Endothelial cell of umbilical vein (primary cell): ENCODE measurements around the gene APMAP. TPM values are rescaled to one million over a fixed set of nuclear protein-coding genes. Genes with fewer than 3 reads are reported as not detected.

ENCODE experiments used
- BruUV-seq: library from RNA; stranded (reverse); fragments of 400-500 nt; replicated peaks from 2 replicates; lab custom pipeline; 2021; lab: Mats Ljungman, UMichigan
- CTCF ChIA-PET: fragments of 300-600, 350-600 bp; sonication (Branson Sonifier 250); formaldehyde crosslinking; loops from one replicate; lab custom pipeline; 2021; ENCODE audit warnings: antibody characterized with exemption, inconsistent platforms; lab: Charles Lee
- POLR2A ChIA-PET: fragments of 300-600, 350-600 bp; sonication (Branson Sonifier 250); formaldehyde crosslinking; loops from one replicate; lab custom pipeline; 2021; ENCODE audit warnings: antibody characterized with exemption, inconsistent platforms; lab: Charles Lee
- DNase-seq: peaks from one replicate; pipeline ENCODE4 v3.0.0-alpha.2; 2011; ENCODE audit warnings: low read depth, low spot score
- FAIRE-seq: peaks from 2 replicates; lab custom pipeline; 2011; peaks lifted over from hg19 to GRCh38; lab: Jason Lieb, UNC
- H2AFZ ChIP-seq: 2 replicates; pipeline ENCODE4 v1.6.0; 2012; ENCODE audit warnings: low read depth, low read length, control low read depth, inconsistent platforms
- H3K27ac ChIP-seq: 2 replicates; pipeline ENCODE4 v1.5.1; 2011; ENCODE audit warnings: low read depth, mild to moderate bottlenecking, control low read depth, low read length, moderate library complexity; ENCODE audit not compliant: insufficient read depth
- H3K27me3 ChIP-seq, 2 experiments: 2 replicates each; pipeline versions ENCODE4 v1.6.0 to v1.6.1; 2011; ENCODE audit warnings: low read length in 2 of 2, mixed read lengths in 1 of 2; ENCODE audit not compliant: control insufficient read depth in 2 of 2, insufficient read depth in 2 of 2
- H3K36me3 ChIP-seq, 2 experiments: 2 replicates in 1 of 2; 3 replicates in 1 of 2; pipeline ENCODE4 v1.5.1; 2011; ENCODE audit warnings: low read length in 2 of 2, mild to moderate bottlenecking in 1 of 2, moderate library complexity in 1 of 2; ENCODE audit not compliant: control insufficient read depth in 2 of 2, insufficient read depth in 2 of 2; ENCODE audit errors: extremely low read depth in 1 of 2
- H3K4me1 ChIP-seq: 3 replicates; pipeline ENCODE4 v1.5.1; 2011; ENCODE audit warnings: mild to moderate bottlenecking, low read length; ENCODE audit not compliant: control insufficient read depth, insufficient read depth; ENCODE audit errors: extremely low read depth
- H3K4me2 ChIP-seq: 2 replicates; pipeline ENCODE4 v1.6.1; 2011; ENCODE audit warnings: low read length, control low read depth, mixed read lengths; ENCODE audit not compliant: insufficient read depth
- H3K4me3 ChIP-seq, 3 experiments: fragments of 200-600 bp in 1 of 3; sonication (generic), shearing (Covaris generic) in 1 of 3; replicated peaks in 1 of 3; 2 replicates each; pipeline ENCODE4 v1.5.1; 2011 to 2016; ENCODE audit warnings: control low read depth in 3 of 3, low read length in 3 of 3, mild to moderate bottlenecking in 2 of 3, inconsistent platforms in 1 of 3, low read depth in 1 of 3, moderate library complexity in 1 of 3; ENCODE audit not compliant: insufficient read depth in 1 of 3
- H3K79me2 ChIP-seq: 2 replicates; pipeline ENCODE4 v1.6.0; 2012; ENCODE audit warnings: low read length, inconsistent platforms; ENCODE audit not compliant: control insufficient read depth, insufficient read depth
- H3K9ac ChIP-seq: replicated peaks from 2 replicates; pipeline ENCODE3; 2011; ENCODE audit warnings: low read length, control low read depth; ENCODE audit not compliant: insufficient read depth; ENCODE audit errors: extremely low read depth
- H3K9me1 ChIP-seq: replicated peaks from 3 replicates; pipeline ENCODE4 v1.6.0; 2011; ENCODE audit warnings: mild to moderate bottlenecking, low read length; ENCODE audit not compliant: control insufficient read depth, insufficient read depth; ENCODE audit errors: extremely low read depth
- H3K9me3 ChIP-seq: replicated peaks from 2 replicates; pipeline ENCODE4 v1.5.1; 2012; ENCODE audit warnings: low read length, inconsistent platforms; ENCODE audit not compliant: control insufficient read depth, insufficient read depth
- H4K20me1 ChIP-seq: replicated peaks from 2 replicates; pipeline ENCODE3; 2011; ENCODE audit warnings: mild to moderate bottlenecking, low read length; ENCODE audit not compliant: control insufficient read depth, insufficient read depth; ENCODE audit errors: extremely low read depth
- CTCF ChIP-seq, 2 donors: IDR thresholded peaks; 1 replicate in 1 of 2; 2 replicates in 1 of 2; pipeline ENCODE4 v1.5.1; 2011; ENCODE audit warnings: low read length in 2 of 2, mild to moderate bottlenecking in 2 of 2, moderate library complexity in 2 of 2, control low read depth in 1 of 2, inconsistent platforms in 1 of 2, low read depth in 1 of 2; ENCODE audit not compliant: insufficient read depth in 1 of 2; ENCODE audit errors: extremely low read depth in 1 of 2
- EZH2 ChIP-seq: IDR thresholded peaks from 2 replicates; pipeline ENCODE4 v1.6.1; 2012; ENCODE audit warnings: borderline replicate concordance, low read depth, mild to moderate bottlenecking, moderate library complexity, low read length, inconsistent platforms; ENCODE audit not compliant: severe bottlenecking
- FOS ChIP-seq: IDR thresholded peaks from 2 replicates; pipeline ENCODE4 v1.6.1; 2011; ENCODE audit warnings: mild to moderate bottlenecking, low read length, moderate library complexity, borderline replicate concordance; ENCODE audit not compliant: insufficient read depth
- GATA2 ChIP-seq: IDR thresholded peaks from 2 replicates; pipeline ENCODE4 v1.7.0; 2011; ENCODE audit warnings: low read depth, mild to moderate bottlenecking, moderate library complexity, mixed read lengths, low read length; ENCODE audit not compliant: insufficient read length, insufficient read depth
- JUN ChIP-seq: IDR thresholded peaks from 2 replicates; pipeline ENCODE4 v1.6.1; 2011; ENCODE audit warnings: borderline replicate concordance, low read depth; ENCODE audit not compliant: insufficient read length, insufficient read depth
- MYC ChIP-seq: IDR thresholded peaks from one replicate; pipeline ENCODE4 v1.6.1; 2011; ENCODE audit warnings: mild to moderate bottlenecking, low read depth, low read length
- POLR2A ChIP-seq: IDR thresholded peaks from 2 replicates; pipeline ENCODE4 v1.6.1; 2012; ENCODE audit warnings: low read depth, mild to moderate bottlenecking, control low read depth, low read length
- POLR2AphosphoS5 ChIP-seq: IDR thresholded peaks from 2 replicates; pipeline ENCODE4 v1.6.1; 2012; ENCODE audit warnings: low read depth, mild to moderate bottlenecking, control low read depth, low read length, moderate library complexity; ENCODE audit not compliant: insufficient read depth
- dilution Hi-C: fragments of 300-500 bp; cut with MboI; formaldehyde crosslinking; loops from one replicate; pipeline ENCODE4 v1.15.0; 2019; ENCODE audit warnings: low sequenced_read_pairs; ENCODE audit not compliant: extremely low pct_ligation_motif_present
- intact Hi-C: fragments of 100-400 bp; cut with micrococcal nuclease; formaldehyde crosslinking; loops from one replicate; pipeline ENCODE4 v1.10.0; 2022
- polyA plus RNA-seq, 4 experiments: library from polyadenylated mRNA; depleted of rRNA in 3 of 4; stranded (reverse) in 3 of 4; unstranded in 1 of 4; fragments of >200 nt; gene quantifications; 2 replicates each; pipeline versions ENCODE4 v1.2.1 to v1.2.3, GENCODE V29; 2011 to 2012; ENCODE audit warnings: missing spikeins in 1 of 4
- total RNA-seq: library from RNA; stranded (reverse); gene quantifications from 2 replicates; pipeline ENCODE4 v1.2.3, GENCODE V29; 2021
- TF ChIP-seq, protein P1 (sequence below): IDR thresholded peaks from 2 replicates; pipeline ENCODE4 v1.6.1; 2011; ENCODE audit not compliant: insufficient read depth, insufficient read length

Gene APMAP
- total and polyA plus RNA-seq, 2 donors (not counting 3 experiments of a cell fraction or from before 2014, with no cell fraction given): 80.7 to 110 TPM

DNA sequence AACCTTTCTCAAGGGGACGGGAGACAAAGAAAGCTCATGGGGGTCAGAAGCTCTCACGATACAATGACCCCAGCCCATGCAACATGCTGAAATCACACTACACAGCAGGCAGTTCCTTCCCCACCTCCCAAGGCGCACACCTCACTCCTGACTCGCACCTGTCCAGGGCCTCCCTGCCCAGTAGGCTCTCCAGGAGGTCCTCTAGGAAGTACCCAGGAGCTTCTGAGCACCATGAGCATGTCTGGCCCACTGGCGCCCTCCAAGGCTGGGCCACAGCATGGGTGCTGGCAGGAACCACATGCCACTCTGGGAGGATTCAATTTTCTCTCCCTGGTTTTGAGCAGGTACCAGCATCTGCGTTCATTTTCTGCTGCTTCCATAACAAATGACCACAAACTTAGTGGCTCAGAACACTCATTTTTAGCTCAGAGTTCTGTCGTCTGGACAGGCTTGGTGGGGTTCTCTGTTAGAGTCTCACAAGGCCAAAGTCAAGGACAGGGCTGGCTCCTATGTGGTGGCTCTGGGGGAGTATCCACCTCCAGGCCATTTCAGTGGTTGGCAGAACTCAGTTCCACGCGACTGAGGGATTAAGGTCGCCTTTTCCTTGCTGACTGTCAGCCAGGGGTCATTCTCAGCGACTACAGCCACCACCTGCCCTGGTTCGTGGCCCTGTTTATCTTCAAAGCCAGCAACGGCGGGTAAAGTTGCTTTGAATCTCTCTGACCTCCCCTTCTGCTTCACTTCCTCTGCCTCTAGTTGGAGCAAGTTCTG lies 32.7 kb upstream of the APMAP start:
- FAIRE-seq (no peak), DNase-seq (no peak)
- no peak overlapping the region for H3K4me2 ChIP-seq
- TF ChIP-seq, protein P1, sequence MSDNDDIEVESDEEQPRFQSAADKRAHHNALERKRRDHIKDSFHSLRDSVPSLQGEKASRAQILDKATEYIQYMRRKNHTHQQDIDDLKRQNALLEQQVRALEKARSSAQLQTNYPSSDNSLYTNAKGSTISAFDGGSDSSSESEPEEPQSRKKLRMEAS: no peak
- TF ChIP-seq CTCF (IDR thresholded peaks at IDR 0.05; ENCODE audit: extremely low read depth in 1 of 2, insufficient read depth in 1 of 2, low read depth in 1 of 2, low read length in 2 of 2) (no peak), GATA2 (no peak), EZH2 (no peak), MYC (no peak), POLR2A (no peak), POLR2AphosphoS5 (no peak), FOS (no peak), JUN (no peak)
- H4K20me1 ChIP-seq: no peaks in the 10 kb centered on the region
- no peak overlapping the region for H3K9ac ChIP-seq
- H3K9me3 ChIP-seq: no peaks in the 10 kb centered on the region
- no peak overlapping the region for H3K27ac ChIP-seq
- H3K36me3 ChIP-seq: no peaks in the 10 kb centered on the region
- no peak overlapping the region for H3K4me3 ChIP-seq
- H2AFZ ChIP-seq: no peak overlapping the region
- H3K9me1 ChIP-seq: no peaks in the 10 kb centered on the region
- H3K79me2 ChIP-seq: no peaks in the 10 kb centered on the region
- dilution Hi-C loops (no loop called here), intact Hi-C loops (no loop called here)
- ChIA-PET CTCF (no interaction called here), POLR2A (no interaction called here)
- H3K27me3 ChIP-seq: no peaks in the 10 kb centered on the region
- BruUV-seq: no TSS peak
- no peaks in the 10 kb centered on the region for H3K4me1 ChIP-seq
